ENCODE measurements around the gene TTC29. TPM values are rescaled to one million over a fixed set of nuclear protein-coding genes. Genes with fewer than 3 reads are reported as not detected.
"Not testable (repeated sequence)": the region's sequence is repeated elsewhere in the genome, so short reads cannot be mapped to it uniquely, and the experiment has no call there.

The TTC29 gene
- total and polyA plus RNA-seq, 9 of the 15 experiments (the other 6 are each of a cell fraction or from before 2014, with no cell fraction given), result 0.04 TPM; not detected in 8

DNA sequence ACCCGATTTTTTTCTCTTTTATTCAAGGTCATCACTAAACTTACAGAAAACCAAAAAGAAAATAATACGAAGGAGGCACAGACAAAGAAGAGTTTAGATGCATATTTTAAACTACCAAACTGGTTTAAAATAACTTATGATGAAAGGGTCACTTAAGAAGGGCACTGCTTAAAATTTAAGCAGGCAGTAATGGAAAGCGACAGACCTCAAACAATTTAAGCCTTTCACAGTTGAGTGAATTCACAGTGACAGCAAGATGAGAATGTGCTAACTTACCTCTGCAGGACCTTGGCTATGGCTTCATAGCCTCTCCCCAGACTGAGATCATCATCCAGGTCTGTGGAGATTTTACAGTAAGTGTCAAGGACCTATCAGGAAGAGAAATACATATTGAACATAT, 112.1 kb downstream of the TTC29 start:
- H4K20me1 ChIP-seq (replicated peaks; ENCODE audit: control insufficient read depth, insufficient read depth, low read length), result no peaks in the 10 kb centered on the region
- ATAC-seq, result no peak
- in situ Hi-C loops (cut with MboI) (no loop called here), intact Hi-C loops (cut with micrococcal nuclease) (no loop called here)
- BruUV-seq (replicated peaks), result no TSS peak
- no peak overlapping the region for H3K27ac ChIP-seq (ENCODE audit: extremely low read depth, low read depth, low read length)
- no peaks in the 10 kb centered on the region for H3K9me1 ChIP-seq (ENCODE audit: control insufficient read depth, insufficient read depth, low read length)
- H3K4me1 ChIP-seq (replicated peaks in 1 of 2; ENCODE audit: control insufficient read depth in 2 of 2, insufficient read depth in 2 of 2, low read length in 2 of 2), result no peaks in the 10 kb centered on the region
- no peaks in the 10 kb centered on the region for H3K9me3 ChIP-seq (replicated peaks; ENCODE audit: control insufficient read depth, insufficient read depth, low read depth, low read length)
- H3K9ac ChIP-seq (ENCODE audit: insufficient read depth in 1 of 2, low read depth in 2 of 2, low read length in 2 of 2), result no peak overlapping the region
- H3K36me3 ChIP-seq (ENCODE audit: control insufficient read depth, insufficient read depth, low read length), result no peaks in the 10 kb centered on the region
- ChIA-PET CTCF (ENCODE audit: low intra/inter-chr PET ratio) (no interaction called here), POLR2A (no interaction called here)
- no peak for TF ChIP-seq U2AF2 (optimal IDR thresholded peaks at IDR 0.05; ENCODE audit: low read depth, low read length)
- no peak for TF ChIP-seq ZNF445 (CRISPR knock-in tag; IDR thresholded peaks at IDR 0.05; ENCODE audit: low read depth)
- TF ChIP-seq MYBL2 (IDR thresholded peaks at IDR 0.05; ENCODE audit: low read depth), result no peak
- TF ChIP-seq MYBL2 (CRISPR knock-in tag; IDR thresholded peaks at IDR 0.05; ENCODE audit: borderline replicate concordance), result no peak
- no peak for TF ChIP-seq ELF4 (CRISPR knock-in tag; IDR thresholded peaks at IDR 0.05)
- no peak for FAIRE-seq
- no peak for DNase-seq (ENCODE audit: extremely low read depth in 1 of 4, low spot score in 3 of 4)
- no peaks in the 10 kb centered on the region for H3K79me2 ChIP-seq (ENCODE audit: control insufficient read depth, insufficient read depth, low read length)
- no peak overlapping the region for H2AFZ ChIP-seq (ENCODE audit: low read depth, low read length)
- no peak overlapping the region for H3K4me2 ChIP-seq (ENCODE audit: insufficient read depth, low read length)
- 2% methylated on average over 3 of the region's 3 CpGs for WGBS (ENCODE audit: insufficient coverage, low coverage, missing lambda C conversion rate)
- H3K27me3 ChIP-seq (ENCODE audit: control insufficient read depth in 2 of 2, insufficient read depth in 2 of 2, low read length in 2 of 2), result no peaks in the 10 kb centered on the region
- H3K4me3 ChIP-seq, result no peak overlapping the region

DNA sequence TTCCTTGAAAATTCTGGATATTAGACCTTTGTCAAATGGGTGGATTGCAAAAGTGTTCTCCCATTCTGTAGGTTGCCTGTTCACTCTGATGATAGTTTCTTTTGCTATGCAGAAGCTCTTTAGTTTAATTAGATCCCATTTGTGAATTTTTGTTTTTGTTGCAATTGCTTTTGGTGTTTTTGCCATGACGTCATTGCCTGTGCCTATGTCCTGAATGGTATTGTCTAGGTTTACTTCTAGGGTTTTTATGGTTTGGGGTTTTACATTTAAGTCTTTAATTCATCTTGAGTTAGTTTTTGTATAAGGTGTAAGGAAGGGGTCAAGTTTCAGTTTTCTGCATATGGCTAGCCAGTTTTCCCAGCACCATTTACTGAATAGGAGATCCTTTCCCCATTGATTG, 122.7 kb downstream of the TTC29 start:
- BruUV-seq (replicated peaks); FAIRE-seq; H3K27me3 ChIP-seq (ENCODE audit: control insufficient read depth in 2 of 2, insufficient read depth in 2 of 2, low read length in 2 of 2); POLR2A ChIA-PET; H2AFZ ChIP-seq (ENCODE audit: low read depth, low read length); H3K4me1 ChIP-seq (replicated peaks in 1 of 2; ENCODE audit: control insufficient read depth in 2 of 2, insufficient read depth in 2 of 2, low read length in 2 of 2); H3K27ac ChIP-seq (ENCODE audit: extremely low read depth, low read depth, low read length); ATAC-seq; H3K9ac ChIP-seq (ENCODE audit: insufficient read depth in 1 of 2, low read depth in 2 of 2, low read length in 2 of 2); in situ Hi-C loops (cut with MboI); DNase-seq (ENCODE audit: extremely low read depth in 1 of 4, low spot score in 3 of 4); H4K20me1 ChIP-seq (replicated peaks; ENCODE audit: control insufficient read depth, insufficient read depth, low read length); H3K4me3 ChIP-seq; H3K4me2 ChIP-seq (ENCODE audit: insufficient read depth, low read length); CTCF ChIA-PET (ENCODE audit: low intra/inter-chr PET ratio); H3K9me1 ChIP-seq (ENCODE audit: control insufficient read depth, insufficient read depth, low read length); H3K79me2 ChIP-seq (ENCODE audit: control insufficient read depth, insufficient read depth, low read length); H3K9me3 ChIP-seq (replicated peaks; ENCODE audit: control insufficient read depth, insufficient read depth, low read depth, low read length); H3K36me3 ChIP-seq (ENCODE audit: control insufficient read depth, insufficient read depth, low read length); intact Hi-C loops (cut with micrococcal nuclease): not testable (repeated sequence)
- TF ChIP-seq, protein P1, sequence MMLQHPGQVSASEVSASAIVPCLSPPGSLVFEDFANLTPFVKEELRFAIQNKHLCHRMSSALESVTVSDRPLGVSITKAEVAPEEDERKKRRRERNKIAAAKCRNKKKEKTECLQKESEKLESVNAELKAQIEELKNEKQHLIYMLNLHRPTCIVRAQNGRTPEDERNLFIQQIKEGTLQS (IDR thresholded peaks at IDR 0.05), result peak; percentile 25; the same call in 1 of the 2 replicates
- TF ChIP-seq, protein P1 (CRISPR knock-in tag; conservative IDR thresholded peaks at IDR 0.05), result not testable (repeated sequence)
- WGBS (ENCODE audit: insufficient coverage, low coverage, missing lambda C conversion rate), result 0% methylated on average over 1 of the region's 1 CpG
